Esophagus squamous epithelium (tissue), 5 donors: Measurements from ENCODE around the gene PDZRN4. TPM values are rescaled to one million over a fixed set of nuclear protein-coding genes. Genes with fewer than 3 reads are reported as not detected.

ENCODE experiments used
- DNase-seq: peaks from one replicate; lab custom pipeline; 2025; lab: John Stamatoyannopoulos, UW
- H3K27ac ChIP-seq, 4 donors: fragments of 200-600 bp; sonication (generic); one replicate each; pipeline ENCODE4 v1.5.1; 2016 to 2019; ENCODE audit warnings: mild to moderate bottlenecking in 1 of 4
- H3K27me3 ChIP-seq, 4 donors: fragments of 200-600 bp; sonication (generic); 1 replicate in 3 of 4; 2 replicates in 1 of 4; pipeline versions ENCODE4 v1.5.1 to v1.6.0; 2017 to 2021; ENCODE audit warnings: antibody characterized with exemption in 1 of 4
- H3K36me3 ChIP-seq, 3 donors: fragments of 200-600 bp; sonication (generic); one replicate each; pipeline ENCODE4 v1.5.1; 2016 to 2019
- H3K4me1 ChIP-seq, 3 donors: fragments of 200-600 bp; sonication (generic); one replicate each; pipeline ENCODE4 v1.5.1; 2017 to 2019
- H3K4me3 ChIP-seq, 4 donors: fragments of 200-600 bp; sonication (generic); 1 replicate in 3 of 4; 2 replicates in 1 of 4; pipeline ENCODE4 v1.5.1; 2016 to 2019; ENCODE audit warnings: mild to moderate bottlenecking in 2 of 4, moderate library complexity in 1 of 4
- H3K9me3 ChIP-seq, 3 donors: fragments of 200-600 bp; sonication (generic); one replicate each; pipeline ENCODE4 v1.5.1; 2016 to 2019
- POLR2A ChIP-seq, 4 donors: fragments of 450-650 bp; IDR thresholded peaks; one replicate each; pipeline ENCODE4 v1.6.1; 2017; ENCODE audit warnings: antibody characterized with exemption in 4 of 4, mild to moderate bottlenecking in 4 of 4, moderate library complexity in 3 of 4
- whole genome bisulfite sequencing, 2 donors: methylation state at CpG; one replicate each; pipeline ENCODE4 v1.1.5; 2018; 5-methylcytosine and 5-hydroxymethylcytosine counted together
- intact Hi-C: fragments of 100-400 bp; cut with DNase I; formaldehyde crosslinking; loops from one replicate; pipeline ENCODE4 v1.15.0; 2022
- total RNA-seq, 4 donors: library from RNA; depleted of rRNA; stranded (reverse); fragments of >200 nt; gene quantifications; one replicate each; pipeline ENCODE4 v1.1.0, GENCODE V29; 2016
- TF ChIP-seq, protein P1 (sequence below), 6 experiments: fragments of 450-650 bp in 4 of 6; fragments of 200-600 bp in 2 of 6; sonication (generic) in 2 of 6; IDR thresholded peaks; one replicate each; pipeline ENCODE4 v1.5.1; 2016 to 2019; ENCODE audit warnings: antibody characterized with exemption in 6 of 6, mild to moderate bottlenecking in 4 of 6, moderate library complexity in 4 of 6
- donor health status: DM: yes; HTN: yes; CAD: no.

Gene PDZRN4
- total RNA-seq, 4 donors from 2014 or later: 0.31 to 22.5 (median 2.1) TPM

DNA sequence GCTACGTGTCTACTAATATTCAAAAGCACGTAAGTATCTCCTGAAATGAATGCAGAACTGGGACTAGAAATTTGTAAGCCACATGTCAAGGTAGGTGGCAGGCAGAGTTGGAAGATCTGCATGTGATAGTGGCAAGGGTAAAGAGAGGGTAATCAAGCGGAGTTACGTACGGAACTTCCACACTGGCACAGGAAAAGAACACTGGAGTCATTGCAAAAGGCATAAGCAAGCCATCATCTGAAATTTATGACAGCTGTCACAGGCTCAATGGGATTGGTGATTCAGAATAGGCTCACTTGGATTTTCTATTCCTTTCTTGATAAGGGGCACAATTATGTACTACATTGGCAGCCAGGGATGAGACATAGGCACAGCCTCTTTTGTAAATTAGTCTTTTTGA, 245.3 kb downstream of the PDZRN4 start:
- Histone ChIP-seq H3K27me3 (no peaks in the 10 kb centered on the region), H3K4me1 (no peaks in the 10 kb centered on the region), H3K9me3 (no peaks in the 10 kb centered on the region), H3K27ac (no peak overlapping the region), H3K4me3 (no peak overlapping the region), H3K36me3 (no peaks in the 10 kb centered on the region)
- DNase-seq: no peak
- WGBS, 2 donors: 90% methylated on average over 5 of the region's 5 CpGs
- intact Hi-C loops: no loop called here
- no peak for TF ChIP-seq POLR2A (IDR thresholded peaks at IDR 0.05)
- TF ChIP-seq, protein P1, sequence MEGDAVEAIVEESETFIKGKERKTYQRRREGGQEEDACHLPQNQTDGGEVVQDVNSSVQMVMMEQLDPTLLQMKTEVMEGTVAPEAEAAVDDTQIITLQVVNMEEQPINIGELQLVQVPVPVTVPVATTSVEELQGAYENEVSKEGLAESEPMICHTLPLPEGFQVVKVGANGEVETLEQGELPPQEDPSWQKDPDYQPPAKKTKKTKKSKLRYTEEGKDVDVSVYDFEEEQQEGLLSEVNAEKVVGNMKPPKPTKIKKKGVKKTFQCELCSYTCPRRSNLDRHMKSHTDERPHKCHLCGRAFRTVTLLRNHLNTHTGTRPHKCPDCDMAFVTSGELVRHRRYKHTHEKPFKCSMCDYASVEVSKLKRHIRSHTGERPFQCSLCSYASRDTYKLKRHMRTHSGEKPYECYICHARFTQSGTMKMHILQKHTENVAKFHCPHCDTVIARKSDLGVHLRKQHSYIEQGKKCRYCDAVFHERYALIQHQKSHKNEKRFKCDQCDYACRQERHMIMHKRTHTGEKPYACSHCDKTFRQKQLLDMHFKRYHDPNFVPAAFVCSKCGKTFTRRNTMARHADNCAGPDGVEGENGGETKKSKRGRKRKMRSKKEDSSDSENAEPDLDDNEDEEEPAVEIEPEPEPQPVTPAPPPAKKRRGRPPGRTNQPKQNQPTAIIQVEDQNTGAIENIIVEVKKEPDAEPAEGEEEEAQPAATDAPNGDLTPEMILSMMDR (IDR thresholded peaks at IDR 0.05): no peak

DNA sequence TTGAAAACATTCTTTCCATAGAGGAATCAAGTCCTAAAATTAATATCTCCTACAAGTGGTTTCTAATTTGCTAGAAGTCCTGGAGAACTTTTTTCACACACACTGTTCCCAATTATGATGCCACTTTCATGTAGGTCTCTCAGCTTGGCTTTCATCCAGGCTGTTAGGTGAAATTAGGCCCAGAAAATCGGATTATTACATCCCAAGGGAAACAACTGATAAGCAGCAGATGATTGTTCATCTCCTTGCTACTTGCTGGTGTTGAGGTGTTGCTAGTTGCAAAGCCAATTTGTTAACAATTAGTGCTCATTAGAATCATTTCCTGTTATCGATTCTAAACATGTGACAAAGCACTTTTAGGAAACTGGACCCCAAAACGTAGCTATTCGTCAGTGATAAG, 248.0 kb downstream of the PDZRN4 start:
- 52 to 56% methylated on average over 4 of the region's 4 CpGs for WGBS, 2 donors
- intact Hi-C loops: no loop called here

DNA sequence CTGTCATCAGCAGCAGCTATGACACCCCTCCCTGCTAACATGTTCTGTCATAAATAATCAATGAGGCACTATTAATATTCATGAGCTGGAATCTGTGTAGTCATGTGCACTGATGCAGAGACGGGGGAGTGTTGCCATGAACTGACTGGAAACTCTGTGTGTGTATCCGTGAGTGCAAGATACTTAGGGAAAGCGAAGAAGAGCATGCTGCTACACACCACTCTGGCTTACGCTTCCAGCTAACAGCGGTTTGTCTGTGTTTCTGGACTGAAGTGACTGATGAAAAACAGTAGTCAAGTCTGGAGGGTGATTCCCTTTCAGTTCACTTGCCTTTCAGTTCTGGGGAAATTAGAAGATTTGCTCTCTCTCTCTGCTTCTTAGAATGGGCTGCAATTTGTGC, 249.4 kb downstream of the PDZRN4 start:
- Histone ChIP-seq H3K4me1 (no peaks in the 10 kb centered on the region), H3K9me3 (no peaks in the 10 kb centered on the region), H3K27ac (no peak overlapping the region), H3K4me3 (no peak overlapping the region), H3K36me3 (no peaks in the 10 kb centered on the region), H3K27me3 (no peaks in the 10 kb centered on the region)
- intact Hi-C loops: no loop called here
- WGBS, 2 donors: 59 to 67% methylated on average over 5 of the region's 5 CpGs
- TF ChIP-seq, protein P1 (IDR thresholded peaks at IDR 0.05): no peak
- TF ChIP-seq POLR2A (IDR thresholded peaks at IDR 0.05): no peak
- no peak for DNase-seq

More for the DNA sequence above, 248.0 kb downstream of the PDZRN4 start:
- Histone ChIP-seq H3K4me3 (no peak overlapping the region), H3K9me3 (no peaks in the 10 kb centered on the region), H3K4me1 (no peaks in the 10 kb centered on the region), H3K36me3 (no peaks in the 10 kb centered on the region), H3K27ac (no peak overlapping the region), H3K27me3 (no peaks in the 10 kb centered on the region)
- no peak for DNase-seq
- TF ChIP-seq POLR2A (IDR thresholded peaks at IDR 0.05): no peak
- TF ChIP-seq, protein P1 (IDR thresholded peaks at IDR 0.05): no peak

DNA sequence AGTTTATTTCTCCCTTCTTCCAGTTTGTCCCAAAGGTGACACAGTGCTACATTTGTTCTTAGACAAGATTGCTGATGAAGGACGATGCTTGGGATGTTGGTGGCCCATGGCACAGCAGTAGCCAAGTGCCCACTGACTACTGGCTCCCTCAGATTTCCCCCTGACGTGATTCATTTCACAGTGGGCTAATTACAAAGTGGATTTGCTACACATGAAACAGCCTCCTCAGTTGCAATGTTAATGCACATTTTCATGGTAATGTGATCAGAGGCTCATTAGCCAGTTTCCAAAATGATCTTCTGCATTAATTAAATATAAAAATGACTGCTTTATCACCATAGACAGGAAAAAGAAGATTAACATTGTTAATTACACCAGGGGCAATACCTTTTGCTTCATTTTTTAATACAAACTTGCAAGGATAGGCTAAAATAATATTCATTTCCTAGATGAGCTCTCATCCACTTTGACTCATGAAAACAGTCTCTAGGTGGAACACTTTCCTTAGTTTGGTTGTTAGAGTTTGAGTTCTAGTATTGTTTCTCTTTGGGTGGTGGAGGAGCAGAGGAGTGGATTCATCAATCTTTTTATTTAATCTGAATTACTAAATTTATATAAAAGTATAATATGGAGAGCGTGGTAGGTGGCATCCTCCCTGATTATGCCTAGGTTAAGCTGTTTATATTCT, 250.9 kb downstream of the PDZRN4 start:
- TF ChIP-seq, protein P1 (IDR thresholded peaks at IDR 0.05): no peak
- no peaks in the 10 kb centered on the region for H3K9me3 ChIP-seq
- H3K4me3 ChIP-seq: no peak overlapping the region
- intact Hi-C loops: no loop called here
- DNase-seq: no peak
- no peaks in the 10 kb centered on the region for H3K4me1 ChIP-seq
- 70 to 77% methylated on average over 3 of the region's 3 CpGs for WGBS, 2 donors
- H3K36me3 ChIP-seq: no peaks in the 10 kb centered on the region
- no peak overlapping the region for H3K27ac ChIP-seq
- H3K27me3 ChIP-seq: no peaks in the 10 kb centered on the region

DNA sequence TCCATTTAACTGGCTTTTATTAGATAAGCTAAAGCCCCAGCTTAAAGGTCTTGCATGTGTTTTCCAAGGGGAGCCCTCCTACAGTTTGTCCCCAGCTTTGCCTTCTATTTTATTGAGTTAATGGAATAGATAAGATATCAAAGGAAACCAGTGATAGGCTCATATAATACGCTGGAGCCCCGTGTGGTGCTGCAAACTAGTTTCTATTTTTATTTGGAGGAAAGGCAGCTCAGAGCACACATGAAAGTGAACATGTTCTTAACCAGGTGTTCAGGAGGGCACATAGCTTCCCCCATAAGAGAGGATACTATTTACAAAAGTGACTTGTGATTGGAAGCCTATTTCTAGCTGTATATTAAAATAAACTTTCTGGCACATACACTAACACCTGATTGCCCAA, 251.7 kb downstream of the PDZRN4 start:
- H3K4me1 ChIP-seq: no peaks in the 10 kb centered on the region
- H3K27ac ChIP-seq: no peak overlapping the region
- TF ChIP-seq, protein P1 (IDR thresholded peaks at IDR 0.05): no peak
- no peak for TF ChIP-seq POLR2A (IDR thresholded peaks at IDR 0.05)
- WGBS, 2 donors: 29 to 55% methylated on average over 2 of the region's 2 CpGs
- no peak overlapping the region for H3K4me3 ChIP-seq
- no peaks in the 10 kb centered on the region for H3K27me3 ChIP-seq
- intact Hi-C loops: no loop called here
- H3K36me3 ChIP-seq: no peaks in the 10 kb centered on the region
- H3K9me3 ChIP-seq: no peaks in the 10 kb centered on the region
- no peak for DNase-seq
